GM21423 (cell line): ENCODE results near the gene SBF2.

Experiments
- ATAC-seq: cut with Tn5 transposase; IDR thresholded peaks from one replicate; pipeline ENCODE4 v1.9.1; 2021; ENCODE audit warnings: mild to moderate bottlenecking, moderate library complexity; ENCODE audit not compliant: unreplicated experiment

SBF2 gene

GRCh38 chr11:9736365-9736764, 557.7 kb downstream of the SBF2 start:
- no peak for ATAC-seq

- ATAC-seq: no peak
These were observed 558.1 kb downstream of the SBF2 start for GRCh38 chr11:9735919-9736318.

DNA sequence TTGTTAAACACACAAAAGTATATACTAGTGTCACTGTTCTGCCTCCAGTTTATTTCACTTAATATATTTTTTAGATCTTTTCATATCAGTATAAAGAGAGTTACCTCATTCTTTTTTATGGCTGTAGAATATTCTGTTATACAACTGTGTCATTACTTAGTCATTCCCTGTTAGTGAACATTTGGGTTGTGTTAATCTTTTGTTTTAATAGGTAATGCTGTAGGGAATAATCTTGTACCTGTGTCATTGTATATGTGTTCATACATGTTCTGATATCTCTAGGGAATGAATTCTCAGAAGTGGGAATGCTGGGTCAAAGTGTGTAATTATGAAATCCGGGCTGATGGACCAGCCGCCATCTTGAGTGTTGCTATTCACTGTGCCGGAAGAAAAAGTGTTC, 558.8 kb downstream of the SBF2 start:
- no peak for ATAC-seq

DNA sequence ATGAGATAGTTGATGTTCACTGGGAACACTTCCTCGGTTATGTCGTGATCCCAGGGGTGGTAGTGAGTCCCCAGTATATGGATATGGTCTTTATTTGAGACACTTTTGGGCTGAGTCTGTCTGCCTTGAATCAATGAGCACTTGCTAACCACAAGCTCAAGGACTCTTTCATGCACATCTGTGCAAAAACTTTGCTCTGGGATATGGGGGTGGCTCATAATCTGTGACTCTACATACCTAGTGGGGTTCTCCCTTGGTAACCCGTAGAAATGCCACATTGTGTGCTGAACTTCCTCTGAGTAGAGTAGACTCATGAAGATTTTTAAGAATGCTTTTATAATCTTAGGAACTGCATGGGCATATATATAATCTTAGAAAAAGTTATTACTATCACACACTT, 560.8 kb downstream of the SBF2 start:
- ATAC-seq: no peak

DNA sequence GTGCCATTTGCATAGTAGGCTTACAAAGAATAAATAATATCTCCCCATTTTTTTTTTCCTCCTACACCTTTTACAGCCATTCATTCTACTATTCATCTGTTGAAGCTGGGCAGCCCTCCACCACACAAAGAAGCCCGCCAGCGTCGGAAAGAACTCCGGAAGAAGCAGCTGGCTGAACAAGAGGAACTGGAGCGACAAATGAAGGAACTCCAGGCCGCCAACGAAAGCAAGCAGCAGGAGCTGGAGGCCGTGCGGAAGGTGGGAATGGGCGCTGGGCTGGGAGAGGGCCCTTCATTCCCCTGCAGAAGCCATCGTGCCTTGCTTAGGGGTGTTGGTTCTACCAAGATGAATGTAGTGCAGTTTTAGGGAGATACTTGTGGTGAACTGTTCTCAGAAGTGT, 561.6 kb downstream of the SBF2 start:
- no peak for ATAC-seq

DNA sequence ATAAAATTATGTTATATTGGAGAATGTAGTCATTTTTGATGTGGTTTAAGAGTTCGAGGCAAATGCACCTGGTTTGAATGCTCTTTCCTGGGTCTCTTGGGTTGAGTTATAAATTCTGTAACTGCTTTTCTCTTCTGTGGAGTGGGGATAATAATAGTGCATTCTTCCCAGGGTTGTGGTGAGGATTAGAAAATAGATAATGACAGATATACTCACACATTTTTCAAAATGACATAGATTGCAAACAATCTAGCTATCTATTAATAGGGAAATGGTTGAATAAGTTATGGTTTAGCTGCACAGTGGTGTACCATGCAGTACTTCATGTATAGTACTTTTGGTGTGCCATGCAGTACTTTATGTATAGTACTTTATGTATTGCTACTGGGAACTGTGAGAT, 562.8 kb downstream of the SBF2 start:
- no peak for ATAC-seq
